GM23338 (cell line): ENCODE measurements around the gene WASL.

Source experiments
- CREB1 ChIP-seq: fragments of 250-450 bp; sonication (Bioruptor Pico); IDR thresholded peaks from 2 replicates; pipeline ENCODE4 v1.5.0; 2020; ENCODE audit warnings: low read depth, mild to moderate bottlenecking, moderate library complexity
- CTCF ChIP-seq, 2 experiments: fragments of 200-600 bp in 1 of 2; sonication (generic) in 1 of 2; conservative IDR thresholded peaks; 2 replicates each; pipeline versions ENCODE4 v1.5.1 to v1.6.1; 2016 to 2017; ENCODE audit warnings: antibody characterized with exemption in 2 of 2, low read depth in 2 of 2, mild to moderate bottlenecking in 2 of 2, moderate library complexity in 1 of 2
- ETS1 ChIP-seq: IDR thresholded peaks from 2 replicates; pipeline ENCODE4 v1.6.1; 2016; ENCODE audit warnings: antibody characterized with exemption
- EZH2 ChIP-seq: fragments of 200-600 bp; sonication (generic); IDR thresholded peaks from one replicate; pipeline ENCODE4 v1.8.0; 2017; ENCODE audit warnings: antibody characterized with exemption, mild to moderate bottlenecking, low read depth; ENCODE audit not compliant: unreplicated experiment
- EZH2phosphoT487 ChIP-seq: fragments of 200-600 bp; sonication (generic); IDR thresholded peaks from one replicate; pipeline ENCODE4 v1.8.1; 2018; ENCODE audit warnings: antibody characterized with exemption; ENCODE audit not compliant: unreplicated experiment
- JUNB ChIP-seq: IDR thresholded peaks from one replicate; pipeline ENCODE4 v1.6.1; 2016; ENCODE audit warnings: antibody characterized with exemption; ENCODE audit not compliant: unreplicated experiment
- NANOG ChIP-seq: IDR thresholded peaks from 2 replicates; pipeline ENCODE4 v1.6.1; 2016; ENCODE audit warnings: antibody characterized with exemption, borderline replicate concordance
- POLR2AphosphoS5 ChIP-seq: IDR thresholded peaks from 2 replicates; pipeline ENCODE4 v1.6.1; 2016; ENCODE audit warnings: antibody characterized with exemption, low read depth
- REST ChIP-seq: IDR thresholded peaks from one replicate; pipeline ENCODE4 v1.6.1; 2018; ENCODE audit warnings: antibody characterized with exemption; ENCODE audit not compliant: unreplicated experiment
- STAT1 ChIP-seq: IDR thresholded peaks from one replicate; pipeline ENCODE4 v1.6.1; 2016; ENCODE audit warnings: antibody characterized with exemption; ENCODE audit not compliant: unreplicated experiment
- ZNF114 ChIP-seq: fragments of 250-450 bp; sonication (Bioruptor Pico); IDR thresholded peaks from 2 replicates; pipeline ENCODE4 v1.5.0; 2020; ENCODE audit warnings: mild to moderate bottlenecking, moderate library complexity
- ZNF331 ChIP-seq: fragments of 250-450 bp; sonication (Bioruptor Pico); IDR thresholded peaks from 2 replicates; pipeline ENCODE4 v1.5.0; 2020; ENCODE audit warnings: low read depth, mild to moderate bottlenecking, moderate library complexity
- ZNF462 ChIP-seq: fragments of 250-450 bp; sonication (Bioruptor Pico); IDR thresholded peaks from 2 replicates; pipeline ENCODE4 v1.5.0; 2020; ENCODE audit warnings: mild to moderate bottlenecking, moderate library complexity

- no peak for TF ChIP-seq EZH2
- TF ChIP-seq POLR2AphosphoS5, result no peak
- TF ChIP-seq CTCF (conservative IDR thresholded peaks at IDR 0.05; ENCODE audit: low read depth in 2 of 2), result no peak
- no peak for TF ChIP-seq ETS1
- TF ChIP-seq ZNF462 (CRISPR knock-in tag), result no peak
- no peak for TF ChIP-seq REST
- no peak for TF ChIP-seq CREB1
- TF ChIP-seq ZNF114 (CRISPR knock-in tag), result no peak
- no peak for TF ChIP-seq EZH2phosphoT487
- no peak for TF ChIP-seq NANOG
- TF ChIP-seq JUNB, result no peak
- TF ChIP-seq ZNF331 (CRISPR knock-in tag), result no peak
- no peak for TF ChIP-seq STAT1
Measured at GRCh38 chr7:123792547-123792946, 43.7 kb upstream of the WASL start.
